ENCODE results near the gene AKR1E2. TPM values are rescaled to one million over a fixed set of nuclear protein-coding genes. Genes with fewer than 3 reads are reported as not detected.

Gene AKR1E2
- total and polyA plus RNA-seq, 9 of the 15 experiments (the other 6 are each of a cell fraction or from before 2014, with no cell fraction given) = 4.2 to 16.6 (median 9.8) TPM

DNA sequence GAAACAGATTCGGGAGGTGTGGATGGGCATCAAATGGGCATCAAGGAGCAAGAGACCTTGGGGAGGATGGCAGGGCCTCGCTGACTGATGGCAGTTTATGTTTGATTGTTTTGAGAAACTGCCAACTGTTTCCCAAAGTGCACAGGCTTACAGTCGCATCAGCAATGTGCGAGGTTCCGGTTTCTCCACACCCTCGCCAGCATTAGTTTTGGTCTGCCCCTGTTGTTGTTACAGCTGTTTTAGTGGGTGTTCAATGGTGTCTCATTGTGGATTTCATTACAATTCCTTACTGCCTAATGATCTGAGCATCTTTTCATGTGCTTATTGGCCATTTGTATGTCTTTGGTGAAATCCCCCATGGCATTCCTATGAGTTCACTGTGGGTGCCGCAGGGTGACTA lies 24.4 kb downstream of the AKR1E2 start (continued):
- TF ChIP-seq GTF2F1 (IDR thresholded peaks at IDR 0.05; ENCODE audit: low read depth, low read length) (no peak), SNIP1 (IDR thresholded peaks at IDR 0.05; ENCODE audit: low read depth) (no peak), SIX5 (IDR thresholded peaks at IDR 0.05; ENCODE audit: borderline replicate concordance in 1 of 2, insufficient read depth in 1 of 2, low read depth in 1 of 2, low read length in 2 of 2) (no peak), CREBBP (IDR thresholded peaks at IDR 0.05; ENCODE audit: low read depth, low read length) (no peak)
- TF ChIP-seq, protein P1, sequence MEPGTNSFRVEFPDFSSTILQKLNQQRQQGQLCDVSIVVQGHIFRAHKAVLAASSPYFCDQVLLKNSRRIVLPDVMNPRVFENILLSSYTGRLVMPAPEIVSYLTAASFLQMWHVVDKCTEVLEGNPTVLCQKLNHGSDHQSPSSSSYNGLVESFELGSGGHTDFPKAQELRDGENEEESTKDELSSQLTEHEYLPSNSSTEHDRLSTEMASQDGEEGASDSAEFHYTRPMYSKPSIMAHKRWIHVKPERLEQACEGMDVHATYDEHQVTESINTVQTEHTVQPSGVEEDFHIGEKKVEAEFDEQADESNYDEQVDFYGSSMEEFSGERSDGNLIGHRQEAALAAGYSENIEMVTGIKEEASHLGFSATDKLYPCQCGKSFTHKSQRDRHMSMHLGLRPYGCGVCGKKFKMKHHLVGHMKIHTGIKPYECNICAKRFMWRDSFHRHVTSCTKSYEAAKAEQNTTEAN (CRISPR knock-in tag; IDR thresholded peaks at IDR 0.05) = no peak
- TF ChIP-seq, protein P2, sequence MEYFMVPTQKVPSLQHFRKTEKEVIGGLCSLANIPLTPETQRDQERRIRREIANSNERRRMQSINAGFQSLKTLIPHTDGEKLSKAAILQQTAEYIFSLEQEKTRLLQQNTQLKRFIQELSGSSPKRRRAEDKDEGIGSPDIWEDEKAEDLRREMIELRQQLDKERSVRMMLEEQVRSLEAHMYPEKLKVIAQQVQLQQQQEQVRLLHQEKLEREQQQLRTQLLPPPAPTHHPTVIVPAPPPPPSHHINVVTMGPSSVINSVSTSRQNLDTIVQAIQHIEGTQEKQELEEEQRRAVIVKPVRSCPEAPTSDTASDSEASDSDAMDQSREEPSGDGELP (CRISPR knock-in tag; IDR thresholded peaks at IDR 0.05; ENCODE audit: borderline replicate concordance) = no peak

DNA sequence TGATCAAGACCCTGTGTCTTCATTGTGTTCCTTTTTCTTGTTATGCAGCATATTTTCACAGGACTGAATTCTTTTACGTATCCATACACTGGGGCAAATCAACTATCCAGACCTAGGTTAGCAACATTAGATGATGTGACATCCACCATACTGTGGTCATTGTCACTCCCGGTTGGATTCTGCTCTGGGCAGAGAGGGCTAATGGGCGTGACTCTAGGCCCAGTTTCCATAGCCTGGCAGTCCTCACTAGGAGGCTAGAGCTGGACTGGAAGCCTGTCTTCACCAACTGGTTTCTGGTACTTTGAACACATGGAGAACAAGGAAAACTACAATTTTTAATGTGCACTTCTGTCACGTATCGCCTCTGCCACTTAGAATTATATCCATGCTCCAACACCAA lies 25.2 kb downstream of the AKR1E2 start:
- no peak overlapping the region for H3K9ac ChIP-seq (ENCODE audit: insufficient read depth in 1 of 2, low read depth in 2 of 2, low read length in 2 of 2)
- in situ Hi-C loops (cut with MboI) = no loop called here
- H3K36me3 ChIP-seq (ENCODE audit: control insufficient read depth, insufficient read depth, low read length) = peaks cover 12% of the 10 kb centered on the region
- intact Hi-C loops (cut with micrococcal nuclease) = no loop called here
- H2AFZ ChIP-seq (ENCODE audit: low read depth, low read length) = no peak overlapping the region
- H3K9me3 ChIP-seq (replicated peaks; ENCODE audit: control insufficient read depth, insufficient read depth, low read depth, low read length) = no peaks in the 10 kb centered on the region; the same call in 1 of the 2 replicates
- peaks cover 9 to 34% of the 10 kb centered on the region in 2 experiments; a peak in 4 of 5 replicates for H3K4me1 ChIP-seq (replicated peaks in 1 of 2; ENCODE audit: control insufficient read depth in 2 of 2, insufficient read depth in 2 of 2, low read length in 2 of 2)
- no peaks in the 10 kb centered on the region for H3K79me2 ChIP-seq (ENCODE audit: control insufficient read depth, insufficient read depth, low read length)
- 97% methylated on average over 5 of the region's 5 CpGs for WGBS (ENCODE audit: insufficient coverage, low coverage, missing lambda C conversion rate)
- no peak for ATAC-seq
- no peak overlapping the region for H3K27ac ChIP-seq (ENCODE audit: extremely low read depth, low read depth, low read length)
- BruUV-seq (replicated peaks) = no TSS peak
- ChIA-PET CTCF (ENCODE audit: low intra/inter-chr PET ratio) (interaction anchor here (0.5 to 3.3 kb wide), 5 partner anchors 131 to 1162 kb away, joined by 4 to 38 read pairs (median 8); partner anchors contain the start of gene AKR1C3), POLR2A (interaction anchor here (0.7 to 1.2 kb wide), 3 partner anchors 17 to 609 kb away, joined by 3 read pairs; partner anchors contain the start of gene AKR1C1)
- no peak for DNase-seq (ENCODE audit: extremely low read depth in 1 of 4, low spot score in 3 of 4)
- H3K4me2 ChIP-seq (ENCODE audit: insufficient read depth, low read length) = no peak overlapping the region
- no peak overlapping the region for H3K4me3 ChIP-seq
- H4K20me1 ChIP-seq (replicated peaks; ENCODE audit: control insufficient read depth, insufficient read depth, low read length) = no peaks in the 10 kb centered on the region
- TF ChIP-seq SIX5 (IDR thresholded peaks at IDR 0.05; ENCODE audit: borderline replicate concordance in 1 of 2, insufficient read depth in 1 of 2, low read depth in 1 of 2, low read length in 2 of 2) = no peak
- no peak for TF ChIP-seq NONO (IDR thresholded peaks at IDR 0.05; ENCODE audit: low read depth in 2 of 2, low read length in 1 of 2)
- TF ChIP-seq RB1 (IDR thresholded peaks at IDR 0.05; ENCODE audit: low read depth) = no peak
- no peak for FAIRE-seq
- no peaks in the 10 kb centered on the region for H3K27me3 ChIP-seq (ENCODE audit: control insufficient read depth in 2 of 2, insufficient read depth in 2 of 2, low read length in 2 of 2)
- no peaks in the 10 kb centered on the region for H3K9me1 ChIP-seq (ENCODE audit: control insufficient read depth, insufficient read depth, low read length)
